Epithelial cell of proximal tubule (primary cell): Measurements from ENCODE around the gene VASH2. TPM values are rescaled to one million over a fixed set of nuclear protein-coding genes. Genes with fewer than 3 reads are reported as not detected.

Experiments used
- DNase-seq: peaks from one replicate; pipeline ENCODE4 v3.0.0-alpha.2; 2011; ENCODE audit warnings: low read depth
- H3K4me3 ChIP-seq: 2 replicates; pipeline ENCODE4 v1.5.1; 2011; ENCODE audit warnings: low read depth, mild to moderate bottlenecking, low read length
- total RNA-seq: library from RNA; depleted of rRNA; stranded (reverse); fragments of >200 nt; gene quantifications from 2 replicates; pipeline ENCODE4 v1.2.3, GENCODE V29; 2015
- TF ChIP-seq, protein P1 (sequence below): conservative IDR thresholded peaks from 2 replicates; pipeline ENCODE4 v1.5.1; 2012; ENCODE audit warnings: low read depth, mild to moderate bottlenecking, low read length

The VASH2 gene
- total RNA-seq, 1 donor from 2014 or later: 0.63 TPM

DNA sequence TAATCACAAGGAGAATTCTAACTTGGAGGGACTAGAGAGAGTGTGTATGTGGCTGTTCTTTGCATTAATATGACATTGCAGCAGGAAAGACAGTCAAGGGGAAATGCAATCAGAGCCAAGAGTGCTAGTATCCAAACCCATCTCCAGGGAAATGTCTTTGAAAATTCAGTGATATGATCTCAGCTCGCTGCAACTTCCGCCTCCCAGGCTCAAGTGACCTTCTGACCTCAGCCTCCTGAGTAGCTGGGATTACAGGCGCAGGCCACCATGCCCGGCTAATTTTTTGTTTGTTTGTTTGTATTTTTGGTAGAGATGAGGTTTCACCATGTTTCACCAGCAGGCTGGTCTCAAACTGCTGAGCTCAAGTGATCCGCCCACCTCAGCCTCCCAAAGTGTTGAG, 16.3 kb downstream of the VASH2 start:
- no peak overlapping the region for H3K4me3 ChIP-seq
- TF ChIP-seq, protein P1, sequence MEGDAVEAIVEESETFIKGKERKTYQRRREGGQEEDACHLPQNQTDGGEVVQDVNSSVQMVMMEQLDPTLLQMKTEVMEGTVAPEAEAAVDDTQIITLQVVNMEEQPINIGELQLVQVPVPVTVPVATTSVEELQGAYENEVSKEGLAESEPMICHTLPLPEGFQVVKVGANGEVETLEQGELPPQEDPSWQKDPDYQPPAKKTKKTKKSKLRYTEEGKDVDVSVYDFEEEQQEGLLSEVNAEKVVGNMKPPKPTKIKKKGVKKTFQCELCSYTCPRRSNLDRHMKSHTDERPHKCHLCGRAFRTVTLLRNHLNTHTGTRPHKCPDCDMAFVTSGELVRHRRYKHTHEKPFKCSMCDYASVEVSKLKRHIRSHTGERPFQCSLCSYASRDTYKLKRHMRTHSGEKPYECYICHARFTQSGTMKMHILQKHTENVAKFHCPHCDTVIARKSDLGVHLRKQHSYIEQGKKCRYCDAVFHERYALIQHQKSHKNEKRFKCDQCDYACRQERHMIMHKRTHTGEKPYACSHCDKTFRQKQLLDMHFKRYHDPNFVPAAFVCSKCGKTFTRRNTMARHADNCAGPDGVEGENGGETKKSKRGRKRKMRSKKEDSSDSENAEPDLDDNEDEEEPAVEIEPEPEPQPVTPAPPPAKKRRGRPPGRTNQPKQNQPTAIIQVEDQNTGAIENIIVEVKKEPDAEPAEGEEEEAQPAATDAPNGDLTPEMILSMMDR: no peak
- no peak for DNase-seq

DNA sequence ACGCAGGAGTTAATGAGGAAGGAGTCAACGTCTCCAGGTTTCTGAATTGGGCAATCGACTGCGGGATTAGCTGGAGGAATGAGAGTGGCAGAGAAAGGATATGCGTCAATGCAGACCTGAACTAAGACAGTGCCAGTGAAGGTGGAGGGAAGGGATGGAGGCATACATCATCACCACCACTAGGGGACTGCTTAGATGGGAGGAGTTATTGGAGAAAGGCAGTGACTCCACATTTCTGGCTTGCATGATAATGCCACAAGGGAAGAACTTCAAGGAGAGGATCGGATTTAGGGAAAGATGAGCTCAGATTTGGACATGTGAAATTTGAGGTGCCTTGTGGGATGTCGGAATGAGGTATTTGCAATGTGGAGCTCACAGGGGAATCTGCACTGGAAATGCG, 17.5 kb downstream of the VASH2 start:
- no peak overlapping the region for H3K4me3 ChIP-seq
- TF ChIP-seq, protein P1: peak; percentile 62
- no peak for DNase-seq

DNA sequence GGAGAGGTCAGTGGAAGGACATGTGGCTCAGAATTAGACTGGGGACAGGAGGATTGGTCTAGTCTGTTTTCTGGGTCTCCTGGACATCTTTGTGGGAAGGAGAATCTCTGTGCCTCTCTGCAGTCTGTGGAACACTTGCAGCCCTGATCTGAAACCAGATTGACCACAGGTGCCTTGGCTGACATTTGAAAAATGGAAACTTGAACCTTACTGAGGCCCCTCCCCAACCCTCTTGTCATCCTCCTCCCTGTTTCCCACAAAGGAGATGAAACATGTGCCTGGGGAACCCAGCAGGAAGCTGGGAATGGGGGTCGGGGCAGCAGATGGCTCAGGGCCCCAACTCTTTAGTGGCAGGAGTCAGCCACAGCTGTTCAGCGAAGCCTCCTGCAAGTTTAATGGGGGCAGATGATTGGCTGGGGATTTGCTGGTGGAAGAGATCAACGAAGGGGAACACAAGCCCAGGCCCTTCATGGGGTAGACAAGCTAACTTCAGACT, 18.1 kb downstream of the VASH2 start:
- H3K4me3 ChIP-seq: no peak overlapping the region
- DNase-seq: no peak
- TF ChIP-seq, protein P1: no peak

DNA sequence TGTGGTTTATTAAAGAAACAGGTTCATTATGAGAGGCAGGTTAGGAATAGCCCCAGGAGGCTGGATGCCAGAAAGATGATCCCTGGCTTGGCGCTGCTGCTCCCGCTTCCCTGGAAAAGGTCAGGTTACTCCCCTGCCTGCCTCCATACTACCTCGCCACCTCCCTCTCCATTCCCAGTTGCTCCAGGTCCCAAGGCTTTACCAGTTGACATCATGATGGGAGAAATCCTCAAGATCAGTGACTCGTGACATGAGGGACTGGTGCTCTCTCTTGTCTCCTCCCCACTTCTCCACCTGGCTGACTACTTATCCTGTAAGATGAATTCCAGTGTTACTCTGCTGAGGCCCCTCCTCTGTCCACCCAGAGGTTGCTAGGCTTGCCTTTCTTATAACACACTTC, 19.7 kb downstream of the VASH2 start:
- no peak overlapping the region for H3K4me3 ChIP-seq
- TF ChIP-seq, protein P1: no peak
- no peak for DNase-seq

DNA sequence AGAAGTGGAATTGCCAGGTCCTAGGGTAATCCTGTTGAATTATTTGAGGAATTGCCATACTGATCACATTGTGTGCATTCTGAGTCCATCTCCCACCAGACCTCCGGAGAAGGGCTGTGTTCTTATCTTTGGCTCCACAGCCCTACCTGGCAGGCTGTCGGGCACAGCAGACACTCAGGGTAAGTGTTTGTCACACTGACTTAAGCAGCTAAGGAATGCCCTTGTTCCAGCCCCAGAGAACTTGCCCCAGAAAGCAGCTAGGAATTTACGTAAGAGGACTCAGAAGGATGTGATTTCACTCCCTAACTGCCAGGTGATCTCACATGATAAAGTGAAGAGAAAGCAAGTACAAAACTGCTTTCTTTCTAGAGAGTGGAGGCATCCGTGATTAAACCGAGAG, 21.0 kb downstream of the VASH2 start:
- TF ChIP-seq, protein P1: no peak
- no peak overlapping the region for H3K4me3 ChIP-seq
- DNase-seq: no peak

DNA sequence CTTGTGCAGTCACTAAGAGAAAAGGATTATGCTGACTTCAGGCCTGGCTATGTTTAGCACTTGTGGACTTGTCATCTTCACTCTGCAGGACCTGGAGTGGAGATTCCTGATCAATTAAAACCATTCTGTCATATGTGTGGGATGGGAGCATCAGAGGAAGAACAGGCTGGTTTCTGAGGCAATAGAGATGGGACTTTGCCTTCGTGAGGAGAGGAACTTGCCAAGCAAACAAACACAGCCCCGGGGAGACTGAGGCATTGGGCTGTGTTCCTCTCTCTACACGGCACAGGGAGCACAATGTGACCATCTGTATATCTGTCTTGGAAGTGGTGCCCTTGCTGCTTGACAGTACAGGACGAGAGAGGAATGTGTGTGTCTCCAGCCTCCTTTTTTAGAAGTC, 23.1 kb downstream of the VASH2 start:
- no peak for DNase-seq
- no peak overlapping the region for H3K4me3 ChIP-seq
- TF ChIP-seq, protein P1: no peak

DNA sequence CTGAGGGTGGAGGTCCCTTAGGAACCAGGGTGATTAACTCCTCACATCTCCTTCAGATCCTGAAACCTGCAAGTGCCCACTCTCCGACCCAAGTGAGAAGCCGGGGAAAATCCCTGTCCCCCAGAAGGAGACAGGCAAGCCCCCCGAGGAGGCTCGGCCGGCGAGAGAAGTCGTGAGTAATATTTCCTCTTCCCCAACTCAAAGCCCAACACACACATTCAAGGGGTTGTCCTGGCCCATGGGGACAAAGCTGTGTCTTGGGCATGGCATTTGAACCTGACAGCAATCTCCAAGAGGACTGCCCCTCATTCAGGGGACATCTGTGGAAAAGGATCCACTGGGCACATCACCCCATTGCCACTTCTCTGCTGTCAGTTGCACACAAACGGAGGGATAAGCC, 23.6 kb downstream of the VASH2 start:
- DNase-seq: no peak
- TF ChIP-seq, protein P1: no peak
- no peak overlapping the region for H3K4me3 ChIP-seq
